Spleen (tissue), 7 donors: ENCODE results near the gene NDC80.
A peak's percentile ranks its signal among the peaks of the same experiment; 100 is the strongest.

ENCODE experiments used
- CTCF ChIP-seq, 11 experiments: fragments of 200-600 bp in 7 of 11; fragments of 450-650 bp in 4 of 11; sonication (generic) in 4 of 11; IDR thresholded peaks in 8 of 11; conservative IDR thresholded peaks in 3 of 11; 1 replicate in 7 of 11; 2 replicates in 4 of 11; pipeline versions ENCODE4 v1.4.0 to v1.8.0; 2016 to 2021; ENCODE audit warnings: antibody characterized with exemption in 11 of 11, inconsistent platforms in 4 of 11, mild to moderate bottlenecking in 1 of 11
- POLR2A ChIP-seq, 3 donors: fragments of 450-650 bp; IDR thresholded peaks; one replicate each; pipeline ENCODE4 v1.5.1; 2017; ENCODE audit warnings: antibody characterized with exemption in 3 of 3, mild to moderate bottlenecking in 1 of 3
- POLR2AphosphoS5 ChIP-seq, 3 donors: sonication (generic); formaldehyde crosslinking; IDR thresholded peaks; one replicate each; pipeline ENCODE4 v1.5.1; 2017; ENCODE audit warnings: antibody characterized with exemption in 3 of 3
- donor health status: DM: no; HTN: no; CAD: no; lungs with moderate emphysema.
- donor health status: DM: no; HTN: no; CAD: no.
- donor health status: DM: no; HTN: no; CAD: no.

- no peak for TF ChIP-seq POLR2AphosphoS5 (IDR thresholded peaks at IDR 0.05)
- peak in 2 of 11 experiments; percentile 38 to 46 for TF ChIP-seq CTCF (IDR thresholded peaks at IDR 0.05 in 8 of 11, conservative IDR thresholded peaks at IDR 0.05 in 3 of 11)
- TF ChIP-seq POLR2A (IDR thresholded peaks at IDR 0.05) = no peak
Observed at GRCh38 chr18:2570772-2571199, 571 bp upstream of the NDC80 start.
